ENCODE data around the gene GOLGA8M. TPM values are rescaled to one million over a fixed set of nuclear protein-coding genes. Genes with fewer than 3 reads are reported as not detected.
"Not testable (repeated sequence)": the region's sequence is repeated elsewhere in the genome, so short reads cannot be mapped to it uniquely, and the experiment has no call there.

GOLGA8M gene
- total and polyA plus RNA-seq, 2 of the 4 experiments (the other 2 are of a cell fraction), result under 0.01 to 0.24 TPM

- in situ Hi-C loops (cut with MboI; ENCODE audit: low sequenced_read_pairs); H3K9me3 ChIP-seq (ENCODE audit: control insufficient read depth, insufficient read depth, low read length): not testable (repeated sequence)
Measured at GRCh38 chr15:28655329-28656017, 56.7 kb downstream of the GOLGA8M start.

GRCh38 chr15:28654194-28654593, 58.0 kb downstream of the GOLGA8M start:
- POLR2A ChIA-PET (ENCODE audit: unreplicated experiment), result not testable (repeated sequence)

More at GRCh38 chr15:28655329-28656017, 56.7 kb downstream of the GOLGA8M start:
- POLR2A ChIA-PET (ENCODE audit: unreplicated experiment); ATAC-seq (ENCODE audit: low read depth); H4K91ac ChIP-seq (ENCODE audit: insufficient read depth, low read depth, low read length); H3K9me1 ChIP-seq (ENCODE audit: insufficient read depth, low read length); H3K23ac ChIP-seq (ENCODE audit: low read depth, low read length); H2BK120ac ChIP-seq (ENCODE audit: low read depth, low read length); H2BK5ac ChIP-seq (ENCODE audit: low read depth, low read length, poor library complexity, severe bottlenecking); H3K4me1 ChIP-seq (ENCODE audit: control insufficient read depth, insufficient read depth, low read length); DNase-seq; H4K20me1 ChIP-seq (ENCODE audit: insufficient read depth, low read length); H3K4me2 ChIP-seq (ENCODE audit: low read depth, low read length); H2BK15ac ChIP-seq (ENCODE audit: low read depth, low read length); H3K4ac ChIP-seq (ENCODE audit: low read depth, low read length); CTCF ChIA-PET; H3K9ac ChIP-seq (ENCODE audit: low read depth, low read length); H4K8ac ChIP-seq (ENCODE audit: low read depth in 2 of 2, low read length in 2 of 2); H4K5ac ChIP-seq (ENCODE audit: low read depth, low read length); H3K79me1 ChIP-seq (ENCODE audit: low read depth in 1 of 2, low read length in 2 of 2); H3K56ac ChIP-seq (ENCODE audit: extremely low read depth, insufficient read depth, low read length); H2AK9ac ChIP-seq (replicated peaks; ENCODE audit: low read depth, low read length, poor library complexity); H3K27ac ChIP-seq (ENCODE audit: insufficient read depth, low read length); H2AFZ ChIP-seq (replicated peaks; ENCODE audit: low read length, poor library complexity); BruUV-seq (replicated peaks); H3K36me3 ChIP-seq (ENCODE audit: control insufficient read depth, insufficient read depth, low read length); H3K18ac ChIP-seq (ENCODE audit: low read depth, low read length); H3K27me3 ChIP-seq (ENCODE audit: control insufficient read depth, insufficient read depth, low read length); H2BK20ac ChIP-seq (ENCODE audit: low read depth, low read length); intact Hi-C loops (cut with micrococcal nuclease); H2AK5ac ChIP-seq (ENCODE audit: low read depth, low read length); dilution Hi-C loops (cut with HindIII; ENCODE audit: low sequenced_read_pairs, unreplicated experiment); H3K4me3 ChIP-seq (ENCODE audit: insufficient read depth, low read depth, low read length); H3K14ac ChIP-seq (replicated peaks; ENCODE audit: low read depth, low read length): not testable (repeated sequence)
- WGBS, 2 experiments (ENCODE audit: extremely low coverage in 2 of 2, insufficient read length in 1 of 2), result no CpG with 5 or more reads among the region's 30 CpGs

More at GRCh38 chr15:28654194-28654593, 58.0 kb downstream of the GOLGA8M start:
- H2BK20ac ChIP-seq (ENCODE audit: low read depth, low read length); H3K36me3 ChIP-seq (ENCODE audit: control insufficient read depth, insufficient read depth, low read length); H3K27me3 ChIP-seq (ENCODE audit: control insufficient read depth, insufficient read depth, low read length); CTCF ChIA-PET; H3K27ac ChIP-seq (ENCODE audit: insufficient read depth, low read length); H3K56ac ChIP-seq (ENCODE audit: extremely low read depth, insufficient read depth, low read length); H4K20me1 ChIP-seq (ENCODE audit: insufficient read depth, low read length); H3K18ac ChIP-seq (ENCODE audit: low read depth, low read length); H2BK15ac ChIP-seq (ENCODE audit: low read depth, low read length); H3K4ac ChIP-seq (ENCODE audit: low read depth, low read length); dilution Hi-C loops (cut with HindIII; ENCODE audit: low sequenced_read_pairs, unreplicated experiment); H3K4me3 ChIP-seq (ENCODE audit: insufficient read depth, low read depth, low read length); H3K14ac ChIP-seq (replicated peaks; ENCODE audit: low read depth, low read length); intact Hi-C loops (cut with micrococcal nuclease); H4K5ac ChIP-seq (ENCODE audit: low read depth, low read length); H3K79me1 ChIP-seq (ENCODE audit: low read depth in 1 of 2, low read length in 2 of 2); H3K9me3 ChIP-seq (ENCODE audit: control insufficient read depth, insufficient read depth, low read length); H3K9ac ChIP-seq (ENCODE audit: low read depth, low read length); H3K4me1 ChIP-seq (ENCODE audit: control insufficient read depth, insufficient read depth, low read length); H4K8ac ChIP-seq (ENCODE audit: low read depth in 2 of 2, low read length in 2 of 2); H3K23ac ChIP-seq (ENCODE audit: low read depth, low read length); H2AK9ac ChIP-seq (replicated peaks; ENCODE audit: low read depth, low read length, poor library complexity); H2BK5ac ChIP-seq (ENCODE audit: low read depth, low read length, poor library complexity, severe bottlenecking); H3K4me2 ChIP-seq (ENCODE audit: low read depth, low read length); ATAC-seq (ENCODE audit: low read depth); BruUV-seq (replicated peaks); H2AFZ ChIP-seq (replicated peaks; ENCODE audit: low read length, poor library complexity); H3K9me1 ChIP-seq (ENCODE audit: insufficient read depth, low read length); H4K91ac ChIP-seq (ENCODE audit: insufficient read depth, low read depth, low read length); DNase-seq; H2AK5ac ChIP-seq (ENCODE audit: low read depth, low read length); H2BK120ac ChIP-seq (ENCODE audit: low read depth, low read length); in situ Hi-C loops (cut with MboI; ENCODE audit: low sequenced_read_pairs): not testable (repeated sequence)
- no CpG with 5 or more reads among the region's 11 CpGs for WGBS, 2 experiments (ENCODE audit: extremely low coverage in 2 of 2, insufficient read length in 1 of 2)

Data from IMR-90 (cell line).